Neural progenitor cell (in vitro differentiated cells): Measurements from ENCODE around the gene UGP2.

Experiments used
- CTCF ChIP-seq: fragments of 200-600 bp; sonication (generic); IDR thresholded peaks from 2 replicates; pipeline ENCODE4 v1.5.1; 2017; ENCODE audit warnings: antibody characterized with exemption, mild to moderate bottlenecking
- EZH2 ChIP-seq: fragments of 200-600 bp; sonication (generic); IDR thresholded peaks from 2 replicates; pipeline ENCODE4 v1.6.1; 2017; ENCODE audit warnings: antibody characterized with exemption, mild to moderate bottlenecking, moderate library complexity
- EZH2phosphoT487 ChIP-seq: fragments of 200-600 bp; sonication (generic); IDR thresholded peaks from 2 replicates; pipeline ENCODE4 v1.6.1; 2017; ENCODE audit warnings: antibody characterized with exemption

GRCh38 chr2:63876311-63876710 is 34.6 kb downstream of the UGP2 start:
- TF ChIP-seq CTCF (no peak), EZH2 (no peak), EZH2phosphoT487 (no peak)
